Effector memory CD4-positive, alpha-beta T cell (primary cell): Measurements from ENCODE around the gene C17orf107.

Experiments
- DNase-seq, 3 donors: peaks; one replicate each; pipeline ENCODE4 v3.0.0-alpha.2; 2020
- H3K27ac ChIP-seq: 2 replicates; pipeline ENCODE4 v1.7.0; 2013; ENCODE audit warnings: mild to moderate bottlenecking, low read length, moderate library complexity; ENCODE audit not compliant: insufficient read depth, poor library complexity, severe bottlenecking
- H3K27me3 ChIP-seq: replicated peaks from 2 replicates; pipeline ENCODE4 v1.7.0; 2013; ENCODE audit warnings: mild to moderate bottlenecking, low read length; ENCODE audit not compliant: insufficient read depth, control insufficient read depth, poor library complexity, severe bottlenecking
- H3K36me3 ChIP-seq: 2 replicates; pipeline ENCODE4 v1.7.0; 2013; ENCODE audit warnings: mild to moderate bottlenecking, low read length, moderate library complexity; ENCODE audit not compliant: control insufficient read depth, insufficient read depth
- H3K4me1 ChIP-seq: 2 replicates; pipeline ENCODE4 v1.7.0; 2013; ENCODE audit warnings: low read length, mild to moderate bottlenecking; ENCODE audit not compliant: control insufficient read depth, insufficient read depth, poor library complexity, severe bottlenecking
- H3K4me3 ChIP-seq: 2 replicates; pipeline ENCODE4 v1.7.0; 2013; ENCODE audit warnings: low read length, low read depth, mild to moderate bottlenecking; ENCODE audit not compliant: insufficient read depth, poor library complexity, severe bottlenecking
- H3K9me3 ChIP-seq: 2 replicates; pipeline ENCODE4 v1.7.0; 2013; ENCODE audit warnings: mild to moderate bottlenecking, low read length, moderate library complexity; ENCODE audit not compliant: control insufficient read depth

C17orf107 gene

DNA sequence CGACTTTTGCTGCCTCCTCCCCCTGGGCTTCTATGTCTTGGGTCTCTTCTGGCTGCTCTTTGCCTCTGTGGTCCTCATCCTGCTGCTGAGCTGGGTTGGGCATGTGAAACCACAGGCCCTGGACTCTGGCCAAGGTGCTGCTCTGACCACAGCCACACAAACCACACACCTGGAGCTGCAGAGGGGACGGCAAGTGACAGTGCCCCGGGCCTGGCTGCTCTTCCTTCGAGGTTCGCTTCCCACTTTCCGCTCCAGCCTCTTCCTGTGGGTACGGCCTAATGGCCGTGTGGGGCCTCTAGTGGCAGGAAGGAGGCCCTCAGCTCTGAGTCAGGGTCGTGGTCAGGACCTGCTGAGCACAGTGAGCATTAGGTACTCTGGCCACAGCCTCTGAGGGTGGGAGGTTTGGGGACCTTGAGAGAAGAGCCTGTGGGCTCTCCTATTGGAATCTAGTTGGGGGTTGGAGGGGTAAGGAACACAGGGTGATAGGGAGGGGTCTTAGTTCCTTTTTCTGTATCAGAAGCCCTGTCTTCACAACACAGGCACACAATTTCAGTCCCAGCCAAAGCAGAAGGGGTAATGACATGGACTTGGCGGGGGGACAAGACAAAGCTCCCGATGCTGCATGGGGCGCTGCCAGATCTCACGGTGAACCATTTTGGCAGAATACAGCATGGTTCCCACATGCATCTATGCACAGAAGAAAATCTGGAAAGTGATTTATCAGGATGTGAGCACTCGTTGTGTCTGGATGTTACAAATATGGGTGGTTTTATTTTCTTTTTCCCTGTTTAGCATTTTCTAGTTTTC lies 35.0 kb downstream of the C17orf107 start:
- no peak overlapping the region for H3K27ac ChIP-seq
- H3K4me1 ChIP-seq = peaks cover 22% of the 10 kb centered on the region
- no peak overlapping the region for H3K4me3 ChIP-seq
- no peaks in the 10 kb centered on the region for H3K27me3 ChIP-seq
- no peak for DNase-seq
- peaks cover 22% of the 10 kb centered on the region for H3K36me3 ChIP-seq
- no peaks in the 10 kb centered on the region for H3K9me3 ChIP-seq

DNA sequence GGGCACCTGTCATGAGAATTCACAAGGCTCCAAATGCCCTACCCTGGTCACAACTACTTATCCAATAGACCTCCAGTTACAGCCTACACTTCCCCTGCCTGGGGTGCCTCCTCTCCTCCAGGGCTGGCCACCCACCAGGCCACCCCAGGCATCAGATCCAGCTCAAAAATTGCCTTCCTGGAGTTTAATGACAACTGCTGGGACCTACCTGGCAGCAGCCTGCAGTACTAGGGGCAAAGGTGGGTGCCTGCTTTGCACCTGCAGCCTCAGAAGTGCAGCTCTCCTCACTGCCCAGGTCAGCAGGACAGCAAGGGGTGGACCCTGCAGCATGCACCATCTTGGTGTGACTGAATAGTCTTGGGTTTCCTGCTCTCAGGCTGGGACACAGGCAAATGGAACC lies 36.3 kb downstream of the C17orf107 start:
- H3K4me3 ChIP-seq = no peak overlapping the region
- H3K27ac ChIP-seq = no peak overlapping the region

DNA sequence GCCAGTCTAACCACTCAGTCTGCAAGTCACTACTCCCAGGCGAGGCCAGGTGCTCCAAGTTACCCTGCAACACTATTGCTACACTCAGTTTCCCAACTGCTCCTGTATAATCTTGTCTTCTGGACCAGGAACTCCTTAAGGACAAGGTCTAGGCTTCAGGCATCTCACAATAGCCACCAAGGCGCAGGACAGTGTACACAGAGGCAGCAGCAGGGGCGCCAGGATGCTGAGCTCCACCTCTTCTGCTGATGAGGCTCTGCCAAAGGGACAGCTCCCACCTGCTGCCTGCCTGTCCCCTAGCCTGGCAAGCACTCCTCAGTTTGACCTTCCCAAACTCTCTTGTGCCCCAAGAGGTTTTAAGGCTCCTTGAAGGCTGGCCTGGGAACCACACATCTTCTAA lies 37.1 kb downstream of the C17orf107 start:
- Histone ChIP-seq H3K4me1 (peaks cover 22% of the 10 kb centered on the region), H3K4me3 (no peak overlapping the region), H3K27ac (no peak overlapping the region)

More for the DNA sequence above, 36.3 kb downstream of the C17orf107 start:
- peaks cover 22% of the 10 kb centered on the region for H3K4me1 ChIP-seq
- no peaks in the 10 kb centered on the region for H3K9me3 ChIP-seq
- no peaks in the 10 kb centered on the region for H3K27me3 ChIP-seq
- peaks cover 22% of the 10 kb centered on the region for H3K36me3 ChIP-seq
- DNase-seq = no peak

DNA sequence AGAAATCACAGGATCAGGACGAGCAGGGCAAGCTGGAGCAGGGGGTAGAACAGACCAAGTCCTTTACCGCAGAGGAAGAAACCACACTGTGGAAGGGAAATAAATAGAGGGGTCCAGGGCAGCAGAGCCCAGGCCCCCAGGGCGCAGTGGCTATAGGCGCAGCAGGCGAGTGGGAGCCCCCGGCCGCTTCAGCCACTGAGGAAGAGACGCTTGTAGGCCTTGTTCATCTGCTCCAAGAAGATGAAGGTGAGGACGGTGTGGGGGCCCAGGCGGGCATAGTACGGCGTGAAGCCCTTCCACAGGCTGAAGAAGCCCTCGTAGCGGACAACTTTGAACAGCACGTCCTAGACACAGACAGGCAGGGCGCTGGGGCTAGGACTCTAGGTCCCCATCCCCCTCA lies 38.2 kb downstream of the C17orf107 start:
- Histone ChIP-seq H3K27me3 (no peaks in the 10 kb centered on the region), H3K36me3 (peaks cover 26% of the 10 kb centered on the region), H3K4me3 (no peak overlapping the region), H3K27ac (no peak overlapping the region), H3K9me3 (no peaks in the 10 kb centered on the region), H3K4me1 (peaks cover 29% of the 10 kb centered on the region)
- DNase-seq = no peak

More for the DNA sequence above, 37.1 kb downstream of the C17orf107 start:
- no peak for DNase-seq
- peaks cover 22% of the 10 kb centered on the region for H3K36me3 ChIP-seq
- no peaks in the 10 kb centered on the region for H3K9me3 ChIP-seq
- no peaks in the 10 kb centered on the region for H3K27me3 ChIP-seq

DNA sequence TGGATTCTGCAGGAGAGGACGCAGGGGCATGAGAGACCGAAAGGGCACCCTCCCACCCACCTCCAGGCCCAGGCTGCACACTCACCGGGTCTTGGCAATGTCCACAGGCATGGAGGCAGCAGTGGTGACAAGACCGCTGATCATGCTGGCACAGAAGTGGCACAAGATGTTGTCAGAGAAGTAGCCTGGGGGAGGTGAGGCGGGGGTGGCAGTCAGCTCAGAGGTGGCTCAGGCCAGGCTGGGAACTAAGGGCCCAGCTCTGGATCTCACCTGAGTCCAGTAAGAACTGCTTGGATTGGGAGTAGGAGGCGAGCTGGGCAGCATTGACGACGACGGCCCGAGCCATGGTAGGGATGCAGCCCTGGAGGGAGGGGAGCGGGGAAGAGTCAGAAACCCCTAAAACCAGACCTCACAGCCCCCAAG lies 38.7 kb downstream of the C17orf107 start:
- no peak for DNase-seq
- H3K36me3 ChIP-seq = peaks cover 30% of the 10 kb centered on the region
- no peaks in the 10 kb centered on the region for H3K27me3 ChIP-seq
- H3K4me1 ChIP-seq = peaks cover 34% of the 10 kb centered on the region
- no peak overlapping the region for H3K4me3 ChIP-seq
- H3K27ac ChIP-seq = no peak overlapping the region
- no peaks in the 10 kb centered on the region for H3K9me3 ChIP-seq

DNA sequence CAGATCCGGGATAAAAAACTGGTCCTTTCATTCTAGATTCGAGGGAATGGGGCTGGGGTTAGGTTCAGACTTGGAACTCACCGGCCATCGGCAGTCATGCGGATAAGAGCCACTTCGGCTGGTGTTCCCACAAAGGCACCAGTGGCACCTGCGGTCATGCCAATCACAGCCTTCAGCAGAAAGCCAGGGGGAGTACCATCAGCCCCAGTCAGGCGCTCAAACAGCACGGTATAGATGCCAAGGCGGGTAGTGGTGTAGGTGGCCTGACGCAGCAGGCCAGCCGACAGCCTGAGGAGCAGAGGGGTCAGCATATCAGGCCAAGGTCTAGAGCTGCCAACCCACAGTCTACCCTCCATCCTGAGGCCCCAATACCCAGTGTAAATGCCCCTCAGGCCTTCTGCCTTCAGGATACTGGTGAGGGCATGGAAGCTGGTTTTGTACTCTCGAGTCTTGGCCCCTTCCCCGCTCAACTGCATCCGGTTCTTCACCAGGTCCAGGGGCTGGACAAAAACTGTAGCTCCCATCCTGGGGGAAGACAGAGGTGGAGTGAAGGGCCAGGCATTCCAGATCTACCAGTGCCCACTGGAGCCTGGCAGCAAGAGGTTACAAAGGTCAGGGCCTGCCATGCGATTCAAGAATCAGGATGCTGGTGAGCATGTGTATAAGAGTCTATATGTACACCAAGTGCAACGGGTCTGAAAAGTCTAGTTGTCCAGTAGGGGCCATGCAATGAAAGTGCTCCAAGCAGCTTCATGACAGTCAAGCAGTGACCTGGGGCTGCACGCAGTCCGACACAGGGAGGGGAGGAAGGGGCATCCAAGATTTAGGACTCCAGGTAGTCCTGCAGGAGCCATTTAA lies 39.6 kb downstream of the C17orf107 start:
- DNase-seq = no peak
- Histone ChIP-seq H3K27me3 (no peaks in the 10 kb centered on the region), H3K4me3 (peak overlapping the region; percentile 73), H3K9me3 (no peaks in the 10 kb centered on the region), H3K4me1 (peaks cover 39% of the 10 kb centered on the region), H3K27ac (peak overlapping the region; percentile 74), H3K36me3 (peaks cover 34% of the 10 kb centered on the region)

DNA sequence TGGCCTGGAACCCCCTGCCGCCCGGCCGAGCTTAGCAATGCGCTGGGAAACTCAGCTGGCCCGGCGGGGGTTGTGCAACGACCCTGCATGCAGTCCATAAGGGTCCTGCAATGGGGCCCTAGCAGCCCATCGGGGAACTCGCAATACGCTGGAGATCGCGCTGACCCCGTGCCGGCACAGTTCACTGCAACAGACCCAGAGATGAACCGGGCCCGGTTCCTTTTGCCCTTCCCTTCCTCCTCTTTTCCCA lies 40.1 kb downstream of the C17orf107 start:
- peak overlapping the region; percentile 74 for H3K27ac ChIP-seq
- H3K4me3 ChIP-seq = peak overlapping the region; percentile 73
- no peak for DNase-seq
- peaks cover 37% of the 10 kb centered on the region for H3K36me3 ChIP-seq
- H3K27me3 ChIP-seq = no peaks in the 10 kb centered on the region
- peaks cover 39% of the 10 kb centered on the region for H3K4me1 ChIP-seq
- H3K9me3 ChIP-seq = no peaks in the 10 kb centered on the region

DNA sequence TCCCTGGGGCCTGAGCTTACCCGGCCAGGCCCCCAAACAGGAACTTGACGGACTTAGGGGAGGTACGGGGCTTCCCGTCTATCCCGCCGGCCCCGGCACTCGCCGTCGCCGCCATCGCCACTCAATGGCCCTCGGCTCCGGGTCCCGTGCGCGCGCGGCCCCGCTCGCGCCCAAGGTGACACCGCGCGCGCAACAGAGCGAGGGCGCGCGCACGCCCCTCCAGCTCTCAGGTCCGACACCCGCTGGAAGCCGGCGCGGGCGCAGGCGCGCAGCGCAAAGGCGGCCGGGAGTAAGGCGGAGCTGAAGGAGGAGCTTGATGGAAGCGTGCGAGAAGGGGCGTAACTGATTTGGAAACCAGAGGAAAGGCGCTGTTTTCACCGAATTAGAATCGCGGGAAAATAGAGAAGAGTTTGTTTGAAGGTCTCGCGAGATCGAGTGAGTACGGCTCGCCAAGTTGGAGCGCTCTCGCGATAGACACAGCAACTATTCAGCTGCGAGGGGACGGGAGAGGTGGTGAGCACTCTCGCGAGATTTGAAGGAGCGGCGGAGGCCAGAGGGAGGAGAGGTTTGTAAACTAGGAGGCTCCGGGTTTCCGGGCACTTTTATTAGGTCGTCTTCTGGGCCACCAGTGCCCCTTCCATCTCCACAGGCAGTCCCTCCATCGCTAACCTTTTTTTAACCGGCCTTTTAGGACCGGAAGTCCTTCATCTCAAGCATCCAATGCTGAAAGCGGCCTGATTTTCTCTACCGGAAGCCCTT lies 40.6 kb downstream of the C17orf107 start, which contains the start of the genes RNF167 and SLC25A11:
Gene RNF167, plus strand, starts transcription at position 473 of the 759 bp plus-strand sequence. CDS start 642 bp downstream, outside the sequence.
Gene SLC25A11, minus strand, starts transcription at position 251 of the 759 bp plus-strand sequence. Its CDS starts 136 bp downstream, at position 115.
- no peaks in the 10 kb centered on the region for H3K9me3 ChIP-seq
- peaks cover 42% of the 10 kb centered on the region for H3K4me1 ChIP-seq
- H3K36me3 ChIP-seq = peaks cover 42% of the 10 kb centered on the region
- peak within 1 kb of the TSS; percentile 93 for H3K27ac ChIP-seq
- no peaks in the 10 kb centered on the region for H3K27me3 ChIP-seq
- H3K4me3 ChIP-seq = peak within 1 kb of the TSS; percentile 94
- peak; percentile 92 to 96 (median 94) for DNase-seq

DNA sequence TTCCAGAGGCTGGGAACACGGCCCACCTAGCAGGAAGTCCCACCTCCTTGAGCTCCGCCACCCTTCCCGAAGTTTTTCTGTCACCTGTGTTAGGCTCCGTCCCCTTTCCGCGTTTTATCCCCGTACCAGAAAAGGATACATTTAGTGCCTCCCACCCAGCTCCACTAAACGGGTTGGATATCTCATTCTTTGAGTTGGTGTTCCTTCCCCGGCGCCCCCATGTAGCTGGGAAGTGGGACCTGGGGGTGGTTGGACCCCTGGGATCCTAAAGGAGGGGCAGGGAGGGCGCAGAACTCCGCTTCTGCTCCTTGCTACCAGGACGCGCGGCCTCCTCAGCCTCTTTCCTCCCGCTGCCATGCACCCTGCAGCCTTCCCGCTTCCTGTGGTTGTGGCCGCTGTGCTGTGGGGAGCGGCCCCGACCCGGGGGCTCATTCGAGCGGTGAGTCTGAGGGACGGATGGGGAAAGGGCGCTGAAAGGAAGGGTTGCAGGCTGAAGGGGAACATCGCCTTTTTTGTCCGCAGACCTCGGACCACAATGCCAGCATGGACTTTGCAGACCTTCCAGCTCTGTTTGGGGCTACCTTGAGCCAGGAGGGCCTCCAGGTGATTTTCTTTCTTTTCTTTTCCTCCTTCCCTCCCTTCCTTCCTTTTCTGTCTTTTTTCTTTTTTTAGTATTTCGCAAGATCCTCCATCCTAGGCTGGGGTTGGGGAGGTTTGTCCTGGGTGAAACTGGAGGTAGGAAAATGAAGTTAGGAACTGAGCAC lies 41.4 kb downstream of the C17orf107 start:
- Histone ChIP-seq H3K36me3 (peaks cover 46% of the 10 kb centered on the region), H3K4me1 (peaks cover 50% of the 10 kb centered on the region), H3K27me3 (no peaks in the 10 kb centered on the region), H3K9me3 (no peaks in the 10 kb centered on the region), H3K27ac (peak overlapping the region; percentile 93), H3K4me3 (peak overlapping the region; percentile 94)
- DNase-seq = peak; percentile 28 to 37 (median 29)
